ENCODE results near the gene ZFYVE21. TPM values are rescaled to one million over a fixed set of nuclear protein-coding genes. Genes with fewer than 3 reads are reported as not detected.

Gene ZFYVE21
- 61.6 and 66.2 TPM in 2 replicates for total RNA-seq (2022)
- Bru-seq, nascent RNA: percentile 66 among the genes with signal in this experiment
- percentile 84 among the genes with signal in this experiment for BruChase-seq, experiment 1, labeled RNA remaining after a 2-hour chase
- BruChase-seq, experiment 2, labeled RNA remaining after a 6-hour chase: percentile 83 among the genes with signal in this experiment
- long read RNA-seq, transcript ZFYVE21-201 (8 exons, 1,521 nt): minor isoform, 6 of 167 reads
- long read RNA-seq, transcript ZFYVE21-202 (7 exons, 1,383 nt): major isoform, 138 of 167 reads
- long read RNA-seq, partial matches to known transcripts: 2 of 167 reads
- long read RNA-seq, other reads (novel, unspliced or antisense): 19 of 167 reads

DNA sequence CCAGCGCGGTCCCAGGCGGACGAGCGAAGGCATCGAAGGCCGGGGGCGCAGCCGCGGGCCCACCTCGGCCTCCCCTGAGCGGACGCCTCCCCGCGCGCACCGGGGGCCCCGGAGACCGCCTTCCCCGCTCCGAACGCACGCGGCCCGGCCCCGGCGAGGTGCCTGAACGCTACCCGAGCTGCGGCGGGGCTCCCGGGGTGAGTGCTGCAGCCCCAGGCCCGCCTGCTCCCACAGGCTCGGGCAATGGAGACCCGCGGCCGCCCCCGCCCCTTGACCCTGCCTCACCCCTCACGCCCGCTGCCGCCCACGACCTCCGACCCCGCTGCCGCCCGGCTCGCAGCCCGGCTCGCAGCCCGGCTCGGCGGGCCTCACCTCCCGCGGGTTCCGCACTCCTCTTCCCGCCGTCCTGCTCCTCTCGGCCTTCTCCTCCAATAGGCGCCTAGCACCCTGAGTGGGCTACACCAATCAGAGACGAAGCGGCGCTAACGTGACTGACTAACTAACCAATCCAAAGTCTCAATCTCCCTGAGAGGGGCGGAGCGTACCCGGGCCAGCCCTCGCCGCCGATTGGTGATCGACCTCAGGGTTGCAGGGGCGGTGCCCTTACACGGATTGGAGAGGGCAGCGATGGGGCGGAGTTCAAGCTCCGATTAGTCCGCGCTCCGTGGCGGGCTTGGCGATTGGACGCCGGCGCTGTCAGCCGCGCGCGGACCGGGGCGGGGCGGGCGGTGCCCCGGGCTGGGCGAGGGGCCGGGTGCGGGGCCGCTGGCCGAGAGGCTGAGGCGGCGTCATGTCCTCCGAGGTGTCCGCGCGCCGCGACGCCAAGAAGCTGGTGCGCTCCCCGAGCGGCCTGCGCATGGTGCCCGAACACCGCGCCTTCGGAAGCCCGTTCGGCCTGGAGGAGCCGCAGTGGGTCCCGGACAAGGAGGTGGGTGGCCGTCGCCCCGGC lies at the start of gene ZFYVE21, which contains the start of gene XRCC3:
Gene ZFYVE21, plus strand, starts transcription at position 759 of the 949 bp plus-strand sequence. Its CDS starts 32 bp downstream, at position 791.
Gene XRCC3, minus strand, starts transcription at position 400 of the 949 bp plus-strand sequence. CDS start 4,364 bp downstream, outside the sequence.
- POLR2A ChIA-PET: interaction anchor here (0.6 to 1.1 kb wide), 4 partner anchors 36 to 154 kb away, joined by 3 read pairs; no protein-coding TSS in a partner anchor
- Histone ChIP-seq H3K4me1 (peaks cover 5% of the 10 kb centered on the region; the same call in 1 of the 2 replicates), H3K9me3 (no peaks in the 10 kb centered on the region), H3K36me3 (ENCODE audit: control insufficient read depth, insufficient read depth, low read length) (no peaks in the 10 kb centered on the region), H3K4me3 (ENCODE audit: low read depth, low read length) (peak within 1 kb of the TSS; percentile 93), H3K27me3 (replicated peaks; ENCODE audit: control insufficient read depth, insufficient read depth, low read length) (no peaks in the 10 kb centered on the region)
- TF ChIP-seq, protein P1, sequence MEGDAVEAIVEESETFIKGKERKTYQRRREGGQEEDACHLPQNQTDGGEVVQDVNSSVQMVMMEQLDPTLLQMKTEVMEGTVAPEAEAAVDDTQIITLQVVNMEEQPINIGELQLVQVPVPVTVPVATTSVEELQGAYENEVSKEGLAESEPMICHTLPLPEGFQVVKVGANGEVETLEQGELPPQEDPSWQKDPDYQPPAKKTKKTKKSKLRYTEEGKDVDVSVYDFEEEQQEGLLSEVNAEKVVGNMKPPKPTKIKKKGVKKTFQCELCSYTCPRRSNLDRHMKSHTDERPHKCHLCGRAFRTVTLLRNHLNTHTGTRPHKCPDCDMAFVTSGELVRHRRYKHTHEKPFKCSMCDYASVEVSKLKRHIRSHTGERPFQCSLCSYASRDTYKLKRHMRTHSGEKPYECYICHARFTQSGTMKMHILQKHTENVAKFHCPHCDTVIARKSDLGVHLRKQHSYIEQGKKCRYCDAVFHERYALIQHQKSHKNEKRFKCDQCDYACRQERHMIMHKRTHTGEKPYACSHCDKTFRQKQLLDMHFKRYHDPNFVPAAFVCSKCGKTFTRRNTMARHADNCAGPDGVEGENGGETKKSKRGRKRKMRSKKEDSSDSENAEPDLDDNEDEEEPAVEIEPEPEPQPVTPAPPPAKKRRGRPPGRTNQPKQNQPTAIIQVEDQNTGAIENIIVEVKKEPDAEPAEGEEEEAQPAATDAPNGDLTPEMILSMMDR (IDR thresholded peaks at IDR 0.05; ENCODE audit: insufficient read depth in 1 of 2, low read depth in 1 of 2, low read length in 1 of 2, severe bottlenecking in 1 of 2, unreplicated experiment in 1 of 2): no peak
- peak within 1 kb of the TSS; percentile 98 for H3K4me3 Mint-ChIP-seq (ENCODE audit: unreplicated experiment)
- intact Hi-C loops (cut with micrococcal nuclease; ENCODE audit: unreplicated experiment): no loop called here
- H3K9me3 Mint-ChIP-seq (ENCODE audit: unreplicated experiment): no peaks in the 10 kb centered on the region
- peak; percentile 99 for DNase-seq
- CTCF ChIA-PET: interaction anchor here (0.6 kb wide), 2 partner anchors 1053 to 1669 kb away, joined by 3 to 4 read pairs; no protein-coding TSS in a partner anchor
- H3K27me3 Mint-ChIP-seq (ENCODE audit: insufficient read depth, unreplicated experiment): no peaks in the 10 kb centered on the region
- no TSS peak for BruUV-seq (replicated peaks)
- H3K36me3 Mint-ChIP-seq (ENCODE audit: insufficient read depth, unreplicated experiment): peaks cover 42% of the 10 kb centered on the region
- H3K4me1 Mint-ChIP-seq (ENCODE audit: low read depth, unreplicated experiment): peaks cover 9% of the 10 kb centered on the region
- peak within 1 kb of the TSS; percentile 94 for H3K27ac Mint-ChIP-seq (ENCODE audit: unreplicated experiment)

DNA sequence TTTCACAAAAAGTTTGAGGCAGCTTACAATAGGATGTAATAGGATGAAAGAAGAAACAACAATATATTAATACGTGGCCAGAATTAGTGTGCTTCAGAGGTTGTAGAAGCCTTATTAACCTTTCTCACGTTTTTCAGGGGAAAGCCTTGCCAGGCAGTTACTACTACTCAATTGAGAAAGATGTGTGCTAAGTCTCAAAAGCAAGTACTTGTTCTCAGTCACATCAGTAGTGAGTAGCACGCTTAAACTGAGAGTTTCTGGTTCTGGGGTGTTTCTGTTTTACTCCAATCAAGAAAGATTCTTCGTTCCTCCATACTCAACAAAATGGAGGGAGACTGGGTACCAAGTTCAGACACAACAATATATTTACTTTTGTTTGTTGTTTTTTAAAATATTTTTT lies 47.9 kb upstream of the ZFYVE21 start:
- H3K4me3 Mint-ChIP-seq (ENCODE audit: unreplicated experiment): no peak overlapping the region
- BruUV-seq (replicated peaks): no TSS peak
- H3K27me3 Mint-ChIP-seq (ENCODE audit: insufficient read depth, unreplicated experiment): no peaks in the 10 kb centered on the region
- H3K4me1 Mint-ChIP-seq (ENCODE audit: low read depth, unreplicated experiment): peaks cover 6% of the 10 kb centered on the region
- no peaks in the 10 kb centered on the region for H3K9me3 ChIP-seq
- no peak overlapping the region for H3K4me3 ChIP-seq (ENCODE audit: low read depth, low read length)
- peaks cover 75% of the 10 kb centered on the region for H3K36me3 Mint-ChIP-seq (ENCODE audit: insufficient read depth, unreplicated experiment)
- H3K9me3 Mint-ChIP-seq (ENCODE audit: unreplicated experiment): no peaks in the 10 kb centered on the region
- H3K27ac Mint-ChIP-seq (ENCODE audit: unreplicated experiment): no peak overlapping the region
- H3K27me3 ChIP-seq (replicated peaks; ENCODE audit: control insufficient read depth, insufficient read depth, low read length): no peaks in the 10 kb centered on the region
- intact Hi-C loops (cut with micrococcal nuclease; ENCODE audit: unreplicated experiment): loop anchor here (10.0 kb wide), 1 partner anchor 93 kb away; no protein-coding TSS in a partner anchor
- DNase-seq: no peak
- no peaks in the 10 kb centered on the region for H3K4me1 ChIP-seq
- POLR2A ChIA-PET: no interaction called here
- peaks cover 2% of the 10 kb centered on the region; the same call in 1 of the 2 replicates for H3K36me3 ChIP-seq (ENCODE audit: control insufficient read depth, insufficient read depth, low read length)
- TF ChIP-seq, protein P1 (IDR thresholded peaks at IDR 0.05; ENCODE audit: insufficient read depth in 1 of 2, low read depth in 1 of 2, low read length in 1 of 2, severe bottlenecking in 1 of 2, unreplicated experiment in 1 of 2): no peak
- CTCF ChIA-PET: no interaction called here

DNA sequence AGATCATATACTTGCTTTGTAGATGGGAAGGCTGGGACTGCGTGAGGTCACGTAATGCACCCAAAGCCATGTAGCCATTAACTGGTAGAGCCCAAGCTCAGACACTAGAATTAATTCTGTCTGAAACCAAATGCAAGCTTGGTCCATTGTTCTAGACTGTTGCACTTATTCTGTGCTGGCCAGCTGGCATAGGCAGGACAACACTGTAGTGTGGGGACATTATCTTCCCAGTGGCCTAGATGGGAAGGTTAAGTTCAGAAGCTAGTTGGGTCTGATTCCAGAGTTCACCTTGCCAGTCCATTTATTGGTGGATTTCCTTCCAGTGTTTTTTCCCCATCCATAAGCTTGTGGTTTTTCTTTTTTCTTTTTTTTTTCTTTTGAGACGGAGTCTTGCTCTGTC lies 47.5 kb upstream of the ZFYVE21 start:
- Mint-ChIP-seq H3K4me3 (ENCODE audit: unreplicated experiment) (no peak overlapping the region), H3K27me3 (ENCODE audit: insufficient read depth, unreplicated experiment) (no peaks in the 10 kb centered on the region), H3K27ac (ENCODE audit: unreplicated experiment) (no peak overlapping the region), H3K36me3 (ENCODE audit: insufficient read depth, unreplicated experiment) (peaks cover 76% of the 10 kb centered on the region), H3K4me1 (ENCODE audit: low read depth, unreplicated experiment) (peaks cover 6% of the 10 kb centered on the region), H3K9me3 (ENCODE audit: unreplicated experiment) (no peaks in the 10 kb centered on the region)
- Histone ChIP-seq H3K9me3 (no peaks in the 10 kb centered on the region), H3K4me3 (ENCODE audit: low read depth, low read length) (no peak overlapping the region), H3K36me3 (ENCODE audit: control insufficient read depth, insufficient read depth, low read length) (peaks cover 2% of the 10 kb centered on the region; the same call in 1 of the 2 replicates), H3K27me3 (replicated peaks; ENCODE audit: control insufficient read depth, insufficient read depth, low read length) (no peaks in the 10 kb centered on the region), H3K4me1 (no peaks in the 10 kb centered on the region)
- ChIA-PET POLR2A (no interaction called here), CTCF (no interaction called here)
- BruUV-seq (replicated peaks): no TSS peak
- intact Hi-C loops (cut with micrococcal nuclease; ENCODE audit: unreplicated experiment): loop anchor here (10.0 kb wide), 1 partner anchor 93 kb away; no protein-coding TSS in a partner anchor
- no peak for DNase-seq
- TF ChIP-seq, protein P1 (IDR thresholded peaks at IDR 0.05; ENCODE audit: insufficient read depth in 1 of 2, low read depth in 1 of 2, low read length in 1 of 2, severe bottlenecking in 1 of 2, unreplicated experiment in 1 of 2): no peak

Data from Caco-2 (cell line).